MCF 10A (cell line): ENCODE measurements around the gene RNF175. TPM values are rescaled to one million over a fixed set of nuclear protein-coding genes. Genes with fewer than 3 reads are reported as not detected.

Source experiments
- BruUV-seq: library from RNA; stranded (reverse); fragments of 400-500 nt; replicated peaks from 2 replicates; lab custom pipeline; 2021; lab: Mats Ljungman, UMichigan
- CTCF ChIA-PET: fragments of 300-600 bp; sonication (Branson Sonifier 250); formaldehyde crosslinking; extraction: SDS; loops from one replicate; lab custom pipeline; 2021; ENCODE audit warnings: antibody characterized with exemption, inconsistent platforms; lab: Yijun Ruan, JAX
- POLR2A ChIA-PET: fragments of 300-600, 350-650 bp; sonication (Branson Sonifier 250); formaldehyde crosslinking; extraction: SDS; loops from one replicate; lab custom pipeline; 2020; ENCODE audit warnings: antibody characterized with exemption, inconsistent platforms; lab: Yijun Ruan, JAX
- DNase-seq: peaks from one replicate; pipeline ENCODE4 v3.0.0-alpha.2; 2018; ENCODE audit not compliant: unreplicated experiment
- H3K27ac Mint-ChIP-seq: one replicate; pipeline ENCODE4 v1.8.0; 2022; ENCODE audit warnings: mild to moderate bottlenecking, low read depth, mixed read lengths; ENCODE audit not compliant: unreplicated experiment
- H3K27me3 Mint-ChIP-seq: one replicate; pipeline ENCODE4 v1.8.0; 2022; ENCODE audit warnings: mixed read lengths; ENCODE audit not compliant: insufficient read depth, unreplicated experiment
- H3K36me3 Mint-ChIP-seq: one replicate; pipeline ENCODE4 v1.8.0; 2022; ENCODE audit warnings: mild to moderate bottlenecking, moderate library complexity, mixed read lengths; ENCODE audit not compliant: insufficient read depth, unreplicated experiment
- H3K4me1 Mint-ChIP-seq: one replicate; pipeline ENCODE4 v1.8.0; 2022; ENCODE audit warnings: mixed read lengths; ENCODE audit not compliant: insufficient read depth, unreplicated experiment
- H3K4me3 Mint-ChIP-seq: one replicate; pipeline ENCODE4 v1.8.0; 2022; ENCODE audit warnings: mild to moderate bottlenecking, moderate library complexity, mixed read lengths; ENCODE audit not compliant: unreplicated experiment
- H3K9me3 Mint-ChIP-seq: one replicate; pipeline ENCODE4 v1.8.0; 2022; ENCODE audit warnings: mixed read lengths; ENCODE audit not compliant: unreplicated experiment
- intact Hi-C: fragments of 100-400 bp; cut with micrococcal nuclease; formaldehyde crosslinking; loops from 2 replicates; pipeline ENCODE4 v1.14.1; 2022
- total RNA-seq: library from RNA; stranded (reverse); gene quantifications from 2 replicates; pipeline ENCODE4 v1.2.3, GENCODE V29; 2022
- TF ChIP-seq, protein P1 (sequence below): fragments of 200-600 bp; IDR thresholded peaks from one replicate; pipeline ENCODE4 v1.8.0; 2022; ENCODE audit warnings: antibody characterized with exemption, mild to moderate bottlenecking; ENCODE audit not compliant: unreplicated experiment

RNF175 gene
- total RNA-seq, 1 experiment from 2014 or later, result 0.42 TPM

DNA sequence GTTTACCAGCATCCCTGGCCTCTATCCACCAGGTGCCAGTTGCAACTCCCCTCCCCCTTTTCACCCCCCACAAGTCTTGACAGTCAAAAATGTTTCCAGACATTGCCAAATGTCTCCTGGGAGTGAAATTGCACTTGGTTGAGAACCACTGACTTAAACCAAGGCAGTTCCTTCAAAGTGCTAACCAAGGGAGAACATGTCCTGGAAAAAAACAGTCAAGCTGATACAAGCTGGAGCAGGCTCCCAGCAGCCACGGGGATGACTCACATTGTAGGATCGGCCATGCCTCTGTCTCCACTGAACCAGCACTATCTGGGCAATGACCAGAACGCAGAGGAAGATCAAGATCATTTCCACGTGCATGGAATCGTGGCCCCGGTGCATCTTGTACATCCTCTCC is 11.4 kb downstream of the RNF175 start:
- intact Hi-C loops, result no loop called here
- Mint-ChIP-seq H3K4me3 (peak overlapping the region; percentile 43), H3K36me3 (no peaks in the 10 kb centered on the region), H3K4me1 (peaks cover 16% of the 10 kb centered on the region), H3K27ac (peak overlapping the region; percentile 71), H3K27me3 (no peaks in the 10 kb centered on the region), H3K9me3 (no peaks in the 10 kb centered on the region)
- ChIA-PET POLR2A (interaction anchor here (0.6 to 1.7 kb wide), 11 partner anchors 18 to 664 kb away, joined by 3 to 6 read pairs (median 4); no protein-coding TSS in a partner anchor), CTCF (interaction anchor here (0.6 to 6.7 kb wide), 13 partner anchors 15 to 466 kb away, joined by 3 to 175 read pairs (median 3); no protein-coding TSS in a partner anchor)
- TF ChIP-seq, protein P1, sequence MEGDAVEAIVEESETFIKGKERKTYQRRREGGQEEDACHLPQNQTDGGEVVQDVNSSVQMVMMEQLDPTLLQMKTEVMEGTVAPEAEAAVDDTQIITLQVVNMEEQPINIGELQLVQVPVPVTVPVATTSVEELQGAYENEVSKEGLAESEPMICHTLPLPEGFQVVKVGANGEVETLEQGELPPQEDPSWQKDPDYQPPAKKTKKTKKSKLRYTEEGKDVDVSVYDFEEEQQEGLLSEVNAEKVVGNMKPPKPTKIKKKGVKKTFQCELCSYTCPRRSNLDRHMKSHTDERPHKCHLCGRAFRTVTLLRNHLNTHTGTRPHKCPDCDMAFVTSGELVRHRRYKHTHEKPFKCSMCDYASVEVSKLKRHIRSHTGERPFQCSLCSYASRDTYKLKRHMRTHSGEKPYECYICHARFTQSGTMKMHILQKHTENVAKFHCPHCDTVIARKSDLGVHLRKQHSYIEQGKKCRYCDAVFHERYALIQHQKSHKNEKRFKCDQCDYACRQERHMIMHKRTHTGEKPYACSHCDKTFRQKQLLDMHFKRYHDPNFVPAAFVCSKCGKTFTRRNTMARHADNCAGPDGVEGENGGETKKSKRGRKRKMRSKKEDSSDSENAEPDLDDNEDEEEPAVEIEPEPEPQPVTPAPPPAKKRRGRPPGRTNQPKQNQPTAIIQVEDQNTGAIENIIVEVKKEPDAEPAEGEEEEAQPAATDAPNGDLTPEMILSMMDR, result no peak
- peak; percentile 92 for DNase-seq
- BruUV-seq, result no TSS peak

DNA sequence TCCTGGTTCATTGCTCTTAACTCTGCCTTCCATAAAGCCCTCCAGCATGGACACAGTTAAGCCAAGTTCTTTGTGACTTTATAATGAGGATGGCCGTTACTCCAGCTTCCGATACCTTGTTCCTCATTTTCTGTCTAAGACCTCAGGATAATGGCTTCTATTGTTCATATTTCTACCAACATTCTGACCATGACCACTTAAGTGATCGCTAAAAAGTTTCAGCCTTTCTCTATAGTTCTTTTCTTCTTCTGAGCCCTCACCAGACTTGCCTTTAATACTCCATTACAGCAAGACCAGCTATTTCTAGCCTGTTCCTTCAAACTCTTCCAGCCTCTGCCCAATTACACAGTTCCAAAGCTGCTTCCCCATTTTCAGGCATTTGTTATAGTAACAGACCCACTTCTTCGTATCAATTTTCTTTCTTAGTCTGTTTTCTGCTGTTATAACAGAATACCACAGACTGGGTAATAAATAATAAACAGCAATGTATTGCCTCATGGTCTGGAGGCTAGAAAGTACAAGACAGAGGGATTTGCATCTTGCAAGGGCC is 12.3 kb downstream of the RNF175 start:
- Mint-ChIP-seq H3K27me3 (no peaks in the 10 kb centered on the region), H3K9me3 (no peaks in the 10 kb centered on the region), H3K27ac (peak overlapping the region; percentile 71), H3K4me1 (peaks cover 16% of the 10 kb centered on the region), H3K4me3 (no peak overlapping the region), H3K36me3 (no peaks in the 10 kb centered on the region)
- intact Hi-C loops, result no loop called here
- TF ChIP-seq, protein P1, result no peak
- no peak for DNase-seq
- CTCF ChIA-PET, result interaction anchor here (0.6 to 6.7 kb wide), 4 partner anchors 9 to 114 kb away, joined by 3 to 175 read pairs (median 16); no protein-coding TSS in a partner anchor
- POLR2A ChIA-PET, result interaction anchor here (0.9 to 1.6 kb wide), 3 partner anchors 17 to 94 kb away, joined by 3 to 6 read pairs (median 5); no protein-coding TSS in a partner anchor
- no TSS peak for BruUV-seq

DNA sequence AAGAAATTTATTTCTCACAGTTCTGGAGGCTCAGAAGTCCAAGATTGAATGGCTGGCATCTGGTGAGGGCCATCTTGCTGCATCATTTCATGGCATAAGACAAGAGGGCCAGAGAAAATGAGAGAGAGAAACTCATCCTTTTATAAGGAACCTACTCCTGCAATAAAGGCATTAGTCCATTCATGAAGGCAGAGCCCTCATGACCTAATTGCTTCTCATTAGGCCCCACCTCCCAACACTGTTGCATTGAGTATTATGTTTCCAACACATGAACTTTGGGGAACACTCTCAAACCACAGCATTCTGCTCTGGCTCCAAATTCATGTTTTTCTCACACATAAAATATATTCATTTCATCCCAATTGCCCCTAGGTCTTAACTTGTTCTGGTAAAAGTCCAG is 14.2 kb downstream of the RNF175 start:
- intact Hi-C loops, result no loop called here
- no peak for DNase-seq
- Mint-ChIP-seq H3K4me1 (peaks cover 16% of the 10 kb centered on the region), H3K27me3 (no peaks in the 10 kb centered on the region), H3K9me3 (peaks cover 8% of the 10 kb centered on the region), H3K27ac (no peak overlapping the region), H3K4me3 (no peak overlapping the region), H3K36me3 (no peaks in the 10 kb centered on the region)
- ChIA-PET CTCF (interaction anchor here (0.6 to 6.7 kb wide), 3 partner anchors 76 to 402 kb away, joined by 3 to 175 read pairs (median 4); no protein-coding TSS in a partner anchor), POLR2A (no interaction called here)
- TF ChIP-seq, protein P1, result no peak
- BruUV-seq, result no TSS peak

DNA sequence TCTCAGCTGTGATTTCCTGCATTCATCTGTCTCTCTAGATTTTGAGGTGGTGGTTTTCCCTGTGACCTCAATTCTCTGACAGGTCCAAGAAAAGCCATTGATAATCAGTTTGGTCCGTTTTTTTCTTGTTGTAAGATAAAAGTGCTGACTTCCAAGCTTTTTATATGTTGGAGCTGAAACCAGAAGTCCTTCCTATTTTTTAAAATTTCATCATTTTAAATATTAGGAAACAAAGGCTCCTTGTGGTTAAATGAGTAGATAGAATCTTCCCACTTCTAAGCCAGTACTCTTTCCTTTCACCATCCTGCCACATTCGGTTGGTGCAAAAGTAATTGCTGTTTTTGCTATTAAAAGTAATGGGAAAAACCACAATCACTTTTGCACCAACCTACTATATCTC is 18.3 kb downstream of the RNF175 start:
- POLR2A ChIA-PET, result interaction anchor here (0.7 to 0.8 kb wide), 2 partner anchors 10 to 64 kb away, joined by 3 read pairs; no protein-coding TSS in a partner anchor
- no peak overlapping the region for H3K27ac Mint-ChIP-seq
- no peak overlapping the region for H3K4me3 Mint-ChIP-seq
- intact Hi-C loops, result no loop called here
- CTCF ChIA-PET, result interaction anchor here (0.6 to 1.1 kb wide), 2 partner anchors 8 to 587 kb away, joined by 3 to 6 read pairs; no protein-coding TSS in a partner anchor
- BruUV-seq, result no TSS peak
- TF ChIP-seq, protein P1, result no peak
- H3K27me3 Mint-ChIP-seq, result no peaks in the 10 kb centered on the region
- DNase-seq, result no peak
- H3K36me3 Mint-ChIP-seq, result no peaks in the 10 kb centered on the region
- peaks cover 28% of the 10 kb centered on the region for H3K9me3 Mint-ChIP-seq
- H3K4me1 Mint-ChIP-seq, result no peaks in the 10 kb centered on the region
